Cardiac fibroblast (primary cell): ENCODE results near the gene STING1.

Experiments used
- DNase-seq, 2 donors: peaks; one replicate each; pipeline versions ENCODE4 v3.0.0 to v3.0.0-alpha.2; 2010; ENCODE audit warnings: low read depth in 2 of 2
- H3K4me3 ChIP-seq, 2 donors: replicated peaks in 1 of 2; 1 replicate in 1 of 2; 2 replicates in 1 of 2; pipeline ENCODE4 v1.5.1; 2011; ENCODE audit warnings: low read depth in 2 of 2, low read length in 2 of 2, mild to moderate bottlenecking in 2 of 2, moderate library complexity in 1 of 2
- CTCF ChIP-seq: IDR thresholded peaks from one replicate; pipeline ENCODE4 v1.5.1; 2011; ENCODE audit warnings: low read depth, mild to moderate bottlenecking, low read length, inconsistent platforms

Gene STING1

GRCh38 chr5:139475865-139476617 is 6.5 kb downstream of the STING1 start:
- DNase-seq, result no peak
- H3K4me3 ChIP-seq, result no peak overlapping the region
- TF ChIP-seq CTCF, result no peak

DNA sequence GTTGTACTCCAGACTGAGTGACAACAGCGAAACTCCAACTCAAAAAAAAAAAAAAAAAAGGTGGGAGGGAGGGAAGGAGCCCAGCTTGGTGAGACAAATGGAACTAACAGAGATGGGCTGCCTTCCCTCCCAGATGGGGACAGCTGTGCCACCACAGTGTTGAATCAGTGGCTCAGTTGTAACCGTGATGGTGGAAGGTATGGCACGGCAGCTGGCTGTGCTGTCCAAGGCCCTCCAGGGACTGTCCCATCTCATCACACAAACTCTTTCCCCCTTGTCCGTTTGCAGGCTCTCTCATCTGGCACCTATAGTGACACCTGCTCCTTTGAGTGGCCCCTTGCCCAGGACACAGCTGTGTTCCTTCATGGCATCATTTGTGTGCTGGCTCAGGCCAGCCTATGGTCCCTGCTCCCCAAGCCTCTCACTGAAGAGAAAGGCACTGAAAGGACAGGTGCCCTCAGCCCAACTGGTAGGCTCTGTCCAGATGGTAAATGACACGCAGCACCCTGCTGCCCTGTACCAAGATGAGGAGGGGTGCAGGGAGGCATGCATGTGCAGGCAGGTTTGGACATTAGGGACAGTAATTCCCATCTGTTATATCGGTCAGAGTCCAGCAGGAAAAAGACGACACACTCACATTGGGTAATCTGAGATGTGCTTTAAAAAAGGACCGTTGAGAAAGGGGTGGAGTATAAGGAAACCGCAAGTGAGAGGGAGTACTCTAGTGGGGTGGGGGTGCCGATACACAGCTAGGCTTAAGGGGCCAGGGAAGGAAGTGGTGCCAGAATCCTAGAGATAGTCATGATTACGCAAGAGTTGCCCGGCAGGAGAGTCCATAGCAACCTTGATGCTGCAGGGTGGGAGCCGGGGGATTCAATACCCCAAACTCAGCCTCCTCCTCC is 7.4 kb downstream of the STING1 start:
- no peak overlapping the region for H3K4me3 ChIP-seq
- no peak for TF ChIP-seq CTCF
- peak; percentile 54 to 91 for DNase-seq

GRCh38 chr5:139473565-139473964 is 9.0 kb downstream of the STING1 start:
- DNase-seq, result peak in 1 of 2 donors; percentile 49
- no peak overlapping the region for H3K4me3 ChIP-seq
- no peak for TF ChIP-seq CTCF

- DNase-seq, result peak in 1 of 2 donors; percentile 48
- no peak for TF ChIP-seq CTCF
These were observed 9.5 kb downstream of the STING1 start for GRCh38 chr5:139473105-139473504.

DNA sequence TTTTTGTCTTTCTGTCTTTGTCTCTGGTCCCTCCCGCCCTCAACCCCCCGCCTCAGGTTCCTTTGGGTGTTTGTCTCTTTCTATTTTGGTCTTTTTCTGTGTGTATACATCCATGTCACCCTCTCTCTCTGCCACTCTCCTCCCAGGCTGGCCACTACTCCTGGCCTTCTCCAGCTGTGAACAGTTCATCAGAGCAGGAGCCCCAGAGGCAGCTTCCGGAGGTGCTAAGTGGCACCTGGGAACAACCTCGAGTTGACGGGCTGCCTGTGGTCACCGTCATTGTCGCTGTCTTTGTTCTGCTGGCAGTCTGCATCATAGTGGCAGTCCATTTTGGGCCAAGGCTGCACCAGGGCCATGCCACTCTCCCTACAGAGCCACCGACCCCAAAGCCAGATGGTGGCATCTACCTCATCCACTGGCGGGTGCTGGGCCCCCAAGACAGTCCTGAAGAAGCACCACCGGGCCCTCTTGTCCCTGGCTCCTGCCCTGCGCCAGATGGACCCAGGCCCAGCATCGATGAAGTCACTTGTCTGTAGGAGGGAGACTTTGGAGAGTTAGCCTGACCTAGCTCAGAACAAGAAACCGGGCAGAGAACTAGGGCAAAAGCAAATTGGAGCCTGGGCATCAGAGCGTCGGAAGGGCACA is 10.1 kb downstream of the STING1 start:
- TF ChIP-seq CTCF, result no peak
- no peak for DNase-seq
- no peak overlapping the region for H3K4me3 ChIP-seq

More at GRCh38 chr5:139473105-139473504, 9.5 kb downstream of the STING1 start:
- no peak overlapping the region for H3K4me3 ChIP-seq

DNA sequence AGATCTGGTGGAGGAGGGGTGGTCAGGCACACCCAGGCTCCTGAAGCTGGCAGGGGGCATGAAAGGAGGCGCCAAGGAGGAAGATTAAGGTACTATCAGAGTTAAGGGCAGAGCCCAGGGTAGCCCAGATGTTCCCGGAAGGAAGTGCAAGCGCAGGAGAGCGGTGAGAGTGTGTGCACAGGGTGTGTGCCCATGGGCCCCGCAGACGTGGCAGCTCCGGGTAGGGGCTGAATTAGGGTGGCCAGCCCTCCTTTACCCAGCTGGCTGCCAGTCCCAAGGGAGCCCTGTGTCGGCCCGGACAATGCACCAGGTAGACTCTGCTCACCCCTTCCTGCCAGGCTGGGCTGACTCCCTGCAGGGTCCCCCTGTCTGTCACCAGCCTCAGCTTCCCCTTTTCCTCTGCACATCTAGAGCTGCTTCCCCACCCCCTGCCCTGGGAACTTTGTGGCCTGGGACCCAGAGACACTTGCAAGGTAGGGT is 11.7 kb downstream of the STING1 start, which contains the start of gene SMIM33:
SMIM33 (plus strand) TSS at position 184 of the 480 bp plus-strand sequence; CDS start at position 302, 118 bp downstream.
- no peak for DNase-seq
- no peak for TF ChIP-seq CTCF
- H3K4me3 ChIP-seq, result no peak within 1 kb of the TSS
